Left ventricle myocardium inferior (tissue), 1 donor: ENCODE data around the gene HERPUD1. TPM values are rescaled to one million over a fixed set of nuclear protein-coding genes. Genes with fewer than 3 reads are reported as not detected.
A peak's percentile ranks its signal among the peaks of the same experiment; 100 is the strongest.
"Not testable (repeated sequence)": the region's sequence is repeated elsewhere in the genome, so short reads cannot be mapped to it uniquely, and the experiment has no call there.

ENCODE experiments used
- DNase-seq: peaks from one replicate; pipeline ENCODE4 v3.0.0-alpha.2; 2020
- H3K27ac ChIP-seq: fragments of 200-600 bp; replicated peaks from 2 replicates; pipeline ENCODE4 v1.8.0; 2021
- H3K27me3 ChIP-seq: fragments of 200-600 bp; 2 replicates; pipeline ENCODE4 v1.8.0; 2021; ENCODE audit warnings: low read depth
- H3K36me3 ChIP-seq: fragments of 200-600 bp; 2 replicates; pipeline ENCODE4 v1.8.0; 2021
- H3K4me1 ChIP-seq: fragments of 200-600 bp; 2 replicates; pipeline ENCODE4 v1.8.0; 2021
- H3K4me3 ChIP-seq: fragments of 200-600 bp; 2 replicates; pipeline ENCODE4 v1.8.0; 2021; ENCODE audit warnings: mild to moderate bottlenecking, moderate library complexity
- H3K9me3 ChIP-seq: fragments of 200-600 bp; replicated peaks from 2 replicates; pipeline ENCODE4 v1.8.0; 2021
- CTCF ChIP-seq: fragments of 200-600 bp; IDR thresholded peaks from 2 replicates; pipeline ENCODE4 v1.8.0; 2021; ENCODE audit warnings: antibody characterized with exemption, mild to moderate bottlenecking, borderline replicate concordance
- intact Hi-C: fragments of 100-400 bp; cut with micrococcal nuclease; formaldehyde crosslinking; loops from one replicate; pipeline ENCODE4 v1.11.0; 2022
- total RNA-seq: library from RNA; stranded (reverse); fragmentation: NEBNext Ultra II Directional; extraction: Animal tissue kit (Norgen Biotek cat#: 25700); gene quantifications from one replicate; pipeline ENCODE4 v1.2.1, GENCODE V29; 2021
- donor health status: DM: no; HTN: yes; CAD: no; lungs with severe emphysema.

Gene HERPUD1
- total RNA-seq, 1 donor from 2014 or later = 119 TPM

- TF ChIP-seq CTCF = peak; percentile 10
- intact Hi-C loops = no loop called here
- DNase-seq = peak; percentile 85
- H3K27me3 ChIP-seq = no peaks in the 10 kb centered on the region
- H3K9me3 ChIP-seq = no peaks in the 10 kb centered on the region
- no peaks in the 10 kb centered on the region for H3K36me3 ChIP-seq
- H3K27ac ChIP-seq = peak within 1 kb of the TSS; percentile 92
- H3K4me3 ChIP-seq = peak within 1 kb of the TSS; percentile 95
- H3K4me1 ChIP-seq = peaks cover 81% of the 10 kb centered on the region
These were observed 57.3 kb downstream of the HERPUD1 start, which contains the start of gene NLRC5 for GRCh38 chr16:56988948-56989945. Gene NLRC5 (plus strand): TSS chr16:56989557. CDS start chr16:57020713, 31,156 bp downstream.

- TF ChIP-seq CTCF = no peak
- Histone ChIP-seq H3K4me3 (peak overlapping the region; percentile 95), H3K27me3 (no peaks in the 10 kb centered on the region), H3K27ac (peak overlapping the region; percentile 92), H3K9me3 (no peaks in the 10 kb centered on the region), H3K36me3 (no peaks in the 10 kb centered on the region), H3K4me1 (peaks cover 81% of the 10 kb centered on the region)
- DNase-seq = no peak
- intact Hi-C loops = no loop called here
These were observed 58.0 kb downstream of the HERPUD1 start for GRCh38 chr16:56989988-56990387.

- Histone ChIP-seq H3K27me3 (no peaks in the 10 kb centered on the region), H3K27ac (peak overlapping the region; percentile 92), H3K9me3 (no peaks in the 10 kb centered on the region), H3K4me1 (peaks cover 81% of the 10 kb centered on the region), H3K4me3 (peak overlapping the region; percentile 95), H3K36me3 (no peaks in the 10 kb centered on the region)
- intact Hi-C loops = no loop called here
- no peak for TF ChIP-seq CTCF
- no peak for DNase-seq
These were observed 58.7 kb downstream of the HERPUD1 start for GRCh38 chr16:56990407-56991286.

- H3K36me3 ChIP-seq, DNase-seq, intact Hi-C loops, H3K9me3 ChIP-seq, H3K27me3 ChIP-seq: not testable (repeated sequence)
- peaks cover 68% of the 10 kb centered on the region for H3K4me1 ChIP-seq
- H3K27ac ChIP-seq = peak overlapping the region; percentile 92
- H3K4me3 ChIP-seq = peak overlapping the region; percentile 3
These were observed 60.5 kb downstream of the HERPUD1 start for GRCh38 chr16:56992431-56992830.

- no peaks in the 10 kb centered on the region for H3K9me3 ChIP-seq
- intact Hi-C loops = no loop called here
- peaks cover 66% of the 10 kb centered on the region for H3K4me1 ChIP-seq
- H3K36me3 ChIP-seq = no peaks in the 10 kb centered on the region
- no peak for TF ChIP-seq CTCF
- no peak overlapping the region for H3K27ac ChIP-seq
- DNase-seq = no peak
- no peaks in the 10 kb centered on the region for H3K27me3 ChIP-seq
- H3K4me3 ChIP-seq = no peak overlapping the region
These were observed 61.3 kb downstream of the HERPUD1 start for GRCh38 chr16:56993204-56993603.
